Hepatic stellate cell (primary cell): Measurements from ENCODE around the gene SLC25A34.
"Not testable (repeated sequence)": the region's sequence is repeated elsewhere in the genome, so short reads cannot be mapped to it uniquely, and the experiment has no call there.

Experiments
- DNase-seq: peaks from one replicate; pipeline ENCODE4 v3.0.0; 2011; ENCODE audit warnings: low spot score

Gene SLC25A34

DNA sequence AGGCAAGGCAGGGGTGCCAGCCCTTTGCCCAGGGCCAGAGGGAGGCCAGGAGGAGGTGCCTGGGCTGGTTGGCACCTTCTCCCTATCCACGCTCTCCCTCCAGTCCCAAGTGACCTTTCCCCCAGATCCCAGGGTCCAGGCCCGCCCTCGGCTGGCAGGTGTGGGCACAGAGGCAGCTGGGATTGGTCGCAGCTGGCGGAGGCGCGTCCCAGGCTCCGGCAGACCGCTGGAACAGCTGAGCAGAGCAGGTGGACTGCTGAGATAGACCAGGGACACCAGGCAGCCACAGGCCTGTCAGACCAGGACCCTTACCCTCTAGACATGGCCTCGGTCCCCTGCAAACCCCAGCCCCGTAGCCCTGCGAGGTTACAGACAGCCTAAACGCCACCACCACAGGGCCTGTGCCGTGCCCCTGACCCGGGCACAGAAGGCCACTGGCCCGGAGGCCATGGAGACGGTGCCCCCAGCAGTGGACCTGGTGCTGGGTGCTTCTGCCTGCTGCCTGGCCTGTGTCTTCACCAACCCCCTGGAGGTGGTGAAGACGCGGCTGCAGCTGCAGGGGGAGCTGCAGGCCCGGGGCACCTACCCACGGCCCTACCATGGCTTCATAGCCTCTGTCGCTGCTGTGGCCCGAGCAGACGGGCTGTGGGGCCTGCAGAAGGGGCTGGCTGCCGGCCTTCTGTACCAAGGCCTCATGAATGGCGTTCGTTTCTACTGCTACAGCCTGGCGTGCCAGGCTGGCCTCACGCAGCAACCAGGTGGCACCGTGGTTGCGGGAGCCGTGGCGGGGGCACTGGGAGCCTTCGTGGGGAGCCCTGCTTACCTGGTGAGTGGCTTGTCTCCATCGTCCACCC lies at the start of gene SLC25A34:
Gene SLC25A34 (plus strand): TSS at position 221 of the 854 bp plus-strand sequence. CDS start 228 bp downstream, at position 449.
- DNase-seq = no peak

DNA sequence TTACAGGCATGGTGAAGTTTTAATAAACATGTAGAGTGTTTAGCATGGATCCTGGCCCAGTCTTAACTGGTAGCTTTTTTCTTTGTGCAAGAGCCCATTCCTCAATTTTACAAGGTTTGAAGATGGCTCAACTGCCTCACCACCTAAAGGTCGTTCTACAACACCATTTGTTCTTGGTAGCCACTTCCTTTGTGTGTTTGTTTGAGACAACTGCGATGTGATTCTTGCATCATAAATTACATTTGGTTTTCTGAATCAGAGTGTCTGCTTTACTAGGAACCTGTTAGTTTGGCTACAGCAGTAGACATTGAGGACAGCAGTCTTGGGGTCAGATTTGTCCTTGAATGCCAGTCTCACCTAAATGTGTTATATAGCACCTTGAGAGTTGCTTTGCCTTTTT lies 48.6 kb upstream of the SLC25A34 start:
- DNase-seq = no peak

DNA sequence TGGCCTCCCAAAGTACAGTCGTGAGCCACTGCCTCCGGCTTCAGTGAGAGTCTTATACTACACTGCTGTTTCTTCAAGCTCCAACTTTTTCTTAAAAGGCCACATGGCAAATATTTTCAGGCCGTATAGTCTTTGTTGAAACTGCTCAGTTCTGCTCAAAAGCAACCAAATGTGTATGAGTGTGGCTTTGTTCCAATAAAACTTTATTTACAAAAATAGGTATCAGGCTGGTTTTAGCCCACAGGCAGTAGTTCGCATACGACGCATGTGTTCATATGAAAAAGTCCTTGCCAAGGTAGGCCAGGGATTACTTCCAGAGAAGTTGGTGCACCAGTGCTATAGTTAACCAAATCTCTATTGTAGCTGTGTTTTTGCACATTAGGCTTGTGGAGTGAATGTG lies 45.7 kb upstream of the SLC25A34 start:
- DNase-seq = no peak

DNA sequence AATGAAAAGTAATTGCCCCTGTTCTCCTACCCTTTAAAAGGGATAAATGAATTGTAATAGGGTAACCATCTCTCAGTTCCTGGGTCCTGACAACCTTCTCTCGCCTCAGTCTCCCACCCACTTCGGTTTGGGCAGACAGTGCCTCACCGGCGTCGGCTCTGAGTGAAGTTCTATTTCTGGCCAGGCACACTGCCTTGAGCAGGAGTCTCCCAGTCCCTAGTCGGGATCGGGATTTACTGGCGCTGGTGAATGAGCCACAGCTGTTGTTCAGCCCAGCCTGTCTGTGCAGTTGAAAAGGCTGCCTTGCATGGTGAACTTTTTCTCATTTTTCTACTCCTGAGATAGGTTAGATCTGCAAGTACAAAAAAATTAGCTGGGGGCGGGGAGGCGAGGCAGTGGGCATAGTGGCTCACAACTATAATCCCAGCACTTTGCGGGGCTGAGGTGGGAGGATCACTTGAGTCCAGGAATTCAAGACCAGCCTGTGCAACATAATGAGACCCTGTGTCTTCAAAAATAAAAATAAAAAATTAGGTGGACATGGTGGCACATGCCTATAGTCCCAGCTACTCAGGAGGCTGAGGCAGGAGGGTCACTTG lies 44.5 kb upstream of the SLC25A34 start:
- DNase-seq = peak; percentile 50

DNA sequence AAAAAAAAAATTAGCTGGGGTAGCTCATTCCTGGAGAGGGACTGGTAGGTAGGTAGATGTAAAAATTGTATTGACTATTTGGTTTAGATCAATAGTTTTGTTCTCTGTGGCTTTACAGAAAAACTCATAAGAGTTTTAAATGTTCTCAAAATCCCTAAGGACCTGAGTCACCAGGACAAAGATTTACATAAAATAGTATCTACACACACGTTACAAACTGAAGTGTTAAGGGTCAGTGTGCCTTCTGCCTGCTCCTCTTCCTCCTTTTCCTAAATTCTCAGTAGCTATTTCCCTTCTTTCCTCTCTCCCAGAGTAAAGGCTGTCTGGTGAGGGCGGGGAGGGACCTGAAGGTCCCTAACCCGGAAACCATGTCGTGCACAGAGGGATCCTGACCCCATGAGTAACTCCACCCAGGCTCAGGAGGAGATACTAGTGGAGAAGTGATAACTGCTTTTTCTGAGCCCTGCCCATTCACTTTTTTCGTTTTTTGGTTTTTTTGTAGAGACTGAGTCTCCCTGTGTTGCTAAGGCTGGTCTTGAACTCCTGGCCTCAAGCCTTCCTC lies 43.9 kb upstream of the SLC25A34 start:
- peak; percentile 43 for DNase-seq

DNA sequence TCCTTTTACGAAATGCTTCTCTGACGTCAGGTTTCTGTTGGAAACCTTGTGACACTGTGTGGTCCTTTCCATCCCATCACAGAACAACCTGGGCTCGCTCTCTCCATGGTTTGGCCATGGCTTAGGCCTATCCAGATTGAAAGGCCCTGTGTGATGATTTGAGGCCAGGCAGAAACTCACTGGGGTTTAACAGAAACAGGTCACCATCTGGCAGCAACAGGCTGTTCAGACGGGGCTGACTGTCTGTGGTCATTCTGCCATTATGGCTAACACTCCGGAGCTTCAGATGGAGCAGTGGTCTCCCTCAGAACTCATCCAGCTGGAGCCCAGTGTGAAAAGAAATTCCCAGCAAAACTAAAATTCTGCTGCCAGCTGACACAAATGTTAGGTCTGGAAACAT lies 42.7 kb upstream of the SLC25A34 start:
- DNase-seq = no peak

DNA sequence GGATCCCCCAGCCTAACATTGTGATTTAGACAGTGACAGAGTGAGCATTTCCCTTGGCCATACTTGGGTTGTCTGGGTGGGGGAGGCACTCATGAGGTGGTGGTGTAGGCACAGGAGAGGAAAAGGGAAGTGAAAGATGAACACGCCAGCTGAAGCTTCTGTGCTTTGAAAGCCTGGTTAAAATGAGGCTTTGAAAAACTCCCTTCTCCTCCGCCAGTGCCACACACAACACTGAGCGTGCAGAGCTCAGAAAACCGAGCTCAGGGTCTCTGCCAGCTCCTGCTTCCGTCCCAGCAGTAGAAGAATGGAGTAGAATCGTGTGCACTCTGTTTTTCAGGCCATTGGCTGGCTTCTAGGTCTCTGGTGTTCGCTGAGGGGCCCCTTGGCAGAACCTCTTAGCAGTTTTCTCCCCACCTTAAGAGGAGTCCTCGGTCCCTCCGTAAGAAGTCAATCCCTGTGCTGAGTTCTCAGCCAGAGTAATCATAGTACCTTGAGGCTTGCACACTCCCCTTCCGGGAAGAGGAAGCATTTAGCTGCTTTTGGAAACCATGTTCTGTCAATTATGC lies 39.0 kb upstream of the SLC25A34 start:
- no peak for DNase-seq

DNA sequence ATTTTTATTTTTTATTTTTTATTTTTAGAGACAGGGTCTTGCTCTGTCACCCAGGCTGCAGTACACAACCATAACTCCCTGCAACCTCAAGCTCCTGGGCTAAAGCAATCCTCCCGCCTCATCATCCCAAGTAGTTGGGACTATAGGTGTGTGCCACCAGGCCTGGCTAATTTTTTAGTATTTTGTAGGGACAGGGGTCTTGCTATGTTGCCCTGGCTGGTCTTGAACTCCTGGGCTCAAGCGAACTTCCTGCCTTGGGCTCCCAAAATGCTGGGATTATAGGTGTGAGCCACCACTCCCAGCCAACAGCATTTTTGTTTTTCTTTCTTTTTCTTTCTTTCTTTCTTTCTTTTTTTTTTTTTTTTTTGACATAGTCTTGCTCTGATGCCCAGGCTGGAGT lies 37.9 kb upstream of the SLC25A34 start:
- no peak for DNase-seq

DNA sequence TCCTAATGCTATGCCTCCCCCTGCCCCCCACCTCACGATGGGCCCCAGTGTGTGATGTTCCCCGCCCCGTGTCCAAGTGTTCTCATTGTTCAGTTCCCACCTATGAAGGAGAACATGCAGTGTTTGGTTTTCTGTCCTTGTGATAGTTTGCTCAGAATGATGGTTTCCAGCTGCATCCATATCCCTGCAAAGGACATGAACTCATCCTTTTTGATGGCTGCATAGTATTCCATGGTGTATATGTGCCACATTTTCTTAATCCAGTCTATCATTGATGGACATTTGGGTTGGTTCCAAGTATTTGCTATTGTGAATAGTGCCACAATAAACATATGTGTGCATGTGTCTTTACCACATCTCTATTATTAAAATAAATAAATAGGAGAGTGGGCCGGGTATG lies 36.7 kb upstream of the SLC25A34 start:
- DNase-seq = not testable (repeated sequence)

DNA sequence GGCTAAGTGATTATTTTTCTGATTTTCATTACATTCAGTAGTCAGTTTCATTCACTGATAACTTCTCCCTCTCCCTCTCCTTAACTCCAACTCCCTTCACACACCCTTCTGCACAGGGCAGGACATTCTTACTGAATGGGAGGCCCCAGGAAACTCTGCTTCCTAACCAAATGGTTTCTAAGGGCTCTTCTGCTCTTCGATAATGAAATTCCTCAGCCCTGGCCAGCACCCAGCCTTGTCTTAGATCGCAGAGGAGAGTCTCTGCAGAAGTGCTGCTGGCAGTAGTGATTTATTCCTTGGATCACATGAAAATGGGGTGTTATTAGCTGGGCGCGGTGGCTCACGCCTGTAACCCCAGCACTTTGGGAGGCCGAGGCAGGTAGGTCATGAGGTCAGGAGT lies 35.5 kb upstream of the SLC25A34 start:
- DNase-seq = no peak

DNA sequence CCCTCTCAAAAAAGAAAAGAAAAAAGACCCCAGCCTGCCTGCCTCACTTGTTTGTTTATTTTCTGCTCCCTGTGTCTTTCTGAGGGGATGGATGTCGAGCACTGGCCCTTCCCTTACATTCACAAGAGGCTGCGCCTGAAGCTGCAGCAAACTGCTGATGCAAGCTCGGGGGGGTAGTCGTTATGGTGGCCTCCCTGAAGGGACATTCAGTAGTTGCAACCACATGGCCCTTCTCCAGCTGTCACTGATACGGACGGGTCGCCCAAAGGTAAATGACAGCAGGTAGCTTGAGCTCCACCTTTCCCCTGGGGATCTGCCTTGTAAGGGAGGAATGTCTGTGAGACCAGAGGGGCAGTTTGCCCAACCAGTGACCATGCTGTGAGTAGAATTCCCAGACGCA lies 34.3 kb upstream of the SLC25A34 start:
- no peak for DNase-seq

DNA sequence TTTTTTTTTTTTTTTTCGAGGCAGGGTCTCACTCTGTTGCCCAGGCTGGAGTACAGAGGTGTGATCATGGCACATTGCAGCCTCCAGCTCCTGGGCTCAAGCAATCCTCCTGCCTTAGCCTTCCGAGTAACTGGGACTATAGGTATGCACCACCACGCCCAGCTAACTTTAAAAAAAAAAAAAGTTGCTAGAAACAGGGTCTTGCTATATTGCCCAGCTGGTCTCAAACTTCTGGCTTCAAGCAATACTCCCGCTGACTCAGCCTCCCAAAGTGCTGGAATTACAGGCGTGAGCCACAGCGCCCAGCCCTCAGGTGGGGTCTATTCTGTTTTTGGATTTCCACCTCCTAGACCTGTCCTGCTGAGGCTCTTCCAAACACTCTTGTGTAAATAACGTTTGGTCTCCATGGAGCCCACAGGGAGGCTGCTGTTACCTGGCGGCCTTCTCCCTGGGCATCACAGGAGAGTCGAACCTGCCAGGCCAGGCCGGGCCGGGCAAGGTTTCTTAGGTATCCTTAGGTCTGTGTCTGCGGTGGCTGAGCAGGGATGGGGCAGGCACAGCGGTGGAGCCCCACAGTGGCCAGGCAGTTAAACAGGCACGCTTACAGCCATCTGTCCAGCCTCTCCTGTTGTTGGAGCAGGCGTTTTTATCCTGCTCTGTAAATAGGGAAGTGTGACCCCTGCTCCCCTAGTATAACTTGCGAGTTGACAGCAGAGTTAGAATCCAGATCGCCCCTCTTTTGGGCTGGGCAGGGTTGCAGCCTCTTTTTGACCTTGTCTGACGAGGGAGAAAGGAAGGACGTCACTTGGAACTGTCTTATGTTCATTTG lies 33.1 kb upstream of the SLC25A34 start:
- peak; percentile 43 for DNase-seq

DNA sequence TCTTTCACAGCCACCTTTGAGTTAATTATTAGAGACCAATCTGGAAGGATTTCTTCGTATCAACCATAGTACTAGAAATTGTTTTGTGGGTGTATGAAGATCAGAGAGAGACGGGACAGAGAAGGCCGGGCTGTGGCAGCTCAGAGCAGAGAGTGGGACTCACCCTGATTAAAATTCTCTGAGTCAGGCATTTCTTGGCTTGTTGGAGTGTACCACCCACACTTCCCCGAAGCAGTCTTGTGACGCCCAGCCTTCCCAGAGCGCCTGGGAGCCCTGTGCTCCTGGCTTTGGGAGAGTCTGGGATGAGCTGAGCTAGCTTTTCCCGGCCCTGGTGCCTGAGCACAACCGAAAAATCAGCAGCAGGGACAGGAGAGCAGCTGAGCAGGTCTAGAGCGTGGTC lies 32.5 kb upstream of the SLC25A34 start:
- DNase-seq = peak; percentile 93

DNA sequence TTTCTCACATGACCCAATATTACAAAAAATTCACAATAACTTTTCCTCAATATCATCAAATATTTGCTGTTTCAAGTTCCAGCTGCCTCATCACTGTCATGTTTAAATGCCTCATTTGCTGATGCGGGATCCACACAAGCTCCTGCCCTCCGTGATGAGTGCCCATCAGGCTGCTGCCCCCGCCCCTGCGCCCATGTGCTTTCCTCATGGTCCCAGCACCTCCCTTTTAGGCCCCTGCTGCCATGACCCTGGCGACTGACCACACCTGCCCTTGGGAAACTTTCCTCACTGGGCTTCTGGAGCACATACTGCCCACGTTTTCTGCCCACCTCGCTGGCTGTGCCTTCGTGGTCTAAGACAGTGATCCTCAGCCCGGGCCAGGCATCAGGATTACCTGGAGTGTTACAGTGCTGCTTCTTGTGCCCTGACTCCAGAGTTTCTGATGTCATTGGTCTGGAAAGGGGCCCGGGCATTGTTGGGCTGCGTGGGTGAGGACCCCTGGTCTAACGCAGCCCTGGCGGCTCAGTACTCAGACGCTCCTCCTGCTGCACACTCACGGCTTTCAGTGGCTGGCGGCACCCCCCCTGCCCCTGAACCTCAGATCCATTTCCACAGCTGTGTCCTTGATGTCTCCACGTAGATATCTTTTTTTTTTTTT lies 31.4 kb upstream of the SLC25A34 start:
- DNase-seq = no peak

DNA sequence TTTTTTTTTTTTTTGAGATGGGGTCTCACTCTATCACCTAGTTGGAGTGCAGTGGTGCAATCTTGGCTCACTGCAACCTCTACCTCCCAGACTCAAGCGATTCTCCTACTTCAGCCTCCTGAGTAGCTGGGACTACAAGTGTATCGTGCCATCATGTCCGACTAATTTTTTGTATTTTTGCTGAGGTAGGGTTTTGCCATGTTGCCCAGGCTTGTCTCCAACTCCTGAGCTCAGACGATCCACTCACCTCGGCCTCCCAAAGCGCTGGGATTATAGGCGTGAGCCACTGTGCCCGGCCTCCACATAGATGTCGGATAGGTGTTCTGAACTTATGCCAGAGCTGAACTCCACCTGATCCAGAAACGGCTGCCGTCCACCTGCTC lies 30.9 kb upstream of the SLC25A34 start:
- no peak for DNase-seq

DNA sequence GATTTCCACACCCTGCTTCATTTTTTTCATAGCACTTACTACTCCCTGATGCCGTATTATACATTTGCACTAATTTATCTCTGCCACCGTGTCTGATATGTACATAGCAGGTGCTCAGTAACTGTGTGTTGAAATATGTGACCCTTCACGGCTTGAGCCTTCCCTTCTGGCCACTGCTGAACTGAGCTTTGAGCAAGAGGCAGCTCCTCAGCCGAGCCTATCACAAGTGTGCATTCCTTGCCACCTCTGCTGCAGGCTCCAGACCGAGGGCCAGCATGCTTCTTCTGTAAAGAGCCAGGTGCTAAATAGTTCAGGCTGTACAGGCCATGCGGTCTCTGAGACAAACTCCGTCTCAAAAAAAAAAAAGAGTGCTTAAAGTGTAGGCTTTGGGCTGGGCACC lies 29.3 kb upstream of the SLC25A34 start:
- no peak for DNase-seq

DNA sequence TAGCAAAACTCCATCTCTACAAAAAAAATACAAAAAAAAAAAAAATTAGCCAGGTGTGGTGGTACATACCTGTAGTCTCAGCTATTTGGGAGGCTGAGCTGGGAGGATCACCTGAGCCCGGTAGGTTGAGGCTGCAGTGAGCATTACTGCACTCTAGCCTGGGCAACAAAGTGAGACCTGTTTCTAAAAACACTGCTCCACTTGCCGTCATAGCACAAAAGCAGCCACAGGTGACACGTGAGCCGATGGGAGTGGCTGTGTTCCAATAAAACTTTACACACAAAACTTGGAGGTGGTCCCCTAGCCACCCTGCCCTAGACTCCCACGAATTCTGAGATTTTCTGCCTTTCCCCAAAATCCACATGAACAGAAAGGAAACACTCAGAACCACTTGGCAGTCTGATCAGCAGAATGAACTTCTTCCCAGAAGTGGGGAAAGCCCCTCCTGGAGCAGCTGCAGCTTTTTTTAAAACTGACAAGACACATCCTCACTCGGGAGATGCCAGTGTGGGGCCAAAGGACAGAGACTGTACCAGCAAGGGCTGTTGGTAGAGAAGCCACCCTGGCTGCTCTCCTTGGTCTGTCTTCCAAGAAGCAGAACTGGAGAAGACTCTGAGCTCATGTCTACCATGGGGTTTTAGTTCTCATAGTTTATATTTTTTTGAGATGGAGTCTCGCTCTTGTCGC lies 28.7 kb upstream of the SLC25A34 start:
- no peak for DNase-seq

DNA sequence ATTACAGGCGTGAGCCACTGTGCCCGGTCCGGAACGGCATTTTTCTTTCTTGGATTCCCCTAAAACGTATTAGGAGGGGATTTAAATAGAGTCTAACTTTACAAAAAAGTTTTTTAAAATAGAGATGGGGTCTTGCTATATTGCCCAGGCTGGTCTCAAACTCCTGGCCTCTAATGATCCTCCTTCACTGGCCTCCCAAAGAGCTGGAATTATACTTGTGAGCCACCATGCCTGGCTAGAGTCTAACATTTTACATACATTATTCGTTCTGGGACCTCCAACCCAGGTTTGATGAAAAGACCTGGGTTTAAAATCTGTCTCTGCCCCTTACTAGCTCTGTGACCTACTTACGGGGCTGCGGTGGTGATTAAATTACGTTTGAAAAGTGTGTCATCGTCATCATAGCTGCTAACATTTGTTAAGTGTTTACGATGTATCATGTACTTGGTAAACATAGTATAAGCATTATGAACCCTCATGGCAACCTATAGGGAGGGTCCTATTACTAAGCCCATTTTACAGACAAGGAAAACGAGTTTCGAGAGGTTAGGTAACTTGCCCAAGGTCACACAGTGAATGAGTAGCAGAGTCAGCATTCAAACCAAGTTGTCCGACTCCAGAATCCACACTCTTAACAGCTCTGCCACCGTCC lies 27.4 kb upstream of the SLC25A34 start:
- DNase-seq = no peak

DNA sequence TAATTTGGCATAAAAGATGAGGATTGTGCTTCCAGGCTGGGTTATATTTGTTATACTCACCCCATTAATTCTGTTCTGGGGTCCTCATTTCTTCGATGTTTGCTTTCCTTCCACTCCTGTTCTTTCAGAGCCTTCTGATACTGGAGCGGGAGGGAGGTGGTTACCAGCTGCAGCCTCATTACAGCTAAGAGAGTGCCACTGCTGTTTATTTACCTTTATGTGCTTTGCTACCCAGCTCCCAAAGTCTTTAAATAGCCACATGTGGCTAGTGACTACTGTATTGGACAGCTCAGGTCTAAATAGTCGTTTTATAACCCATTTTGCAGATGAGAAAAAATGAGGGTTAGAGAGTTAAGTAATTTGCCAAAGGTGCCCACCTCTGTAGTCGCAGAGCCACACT lies 26.8 kb upstream of the SLC25A34 start:
- DNase-seq = no peak

DNA sequence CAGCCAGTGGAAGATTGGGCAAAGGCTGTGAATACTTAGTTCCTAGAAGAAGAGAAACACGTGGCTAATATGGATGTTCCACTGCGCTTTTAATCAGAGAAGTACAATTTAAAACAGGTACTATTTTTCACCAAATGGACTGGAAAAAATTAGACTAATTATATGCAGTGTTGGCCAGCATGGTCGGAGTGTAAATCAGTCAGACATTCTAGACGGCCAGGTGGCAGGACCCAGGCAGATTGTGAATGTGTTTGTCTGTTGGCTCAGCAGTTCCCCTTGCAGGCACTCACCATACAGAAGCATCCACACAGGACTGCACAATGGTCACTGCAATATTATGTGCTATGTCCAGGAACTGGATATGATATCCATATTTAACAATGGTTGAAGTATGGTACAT lies 23.9 kb upstream of the SLC25A34 start:
- no peak for DNase-seq
